Omental fat pad (tissue), 4 donors: Measurements from ENCODE around the gene C1QTNF8. TPM values are rescaled to one million over a fixed set of nuclear protein-coding genes. Genes with fewer than 3 reads are reported as not detected.

Experiments
- ATAC-seq: fragments of 150-250 bp; one replicate; pipeline ENCODE4 v1.9.1; 2016; ENCODE audit warnings: mild to moderate bottlenecking, moderate library complexity; ENCODE audit not compliant: low FRiP score
- DNase-seq: peaks from one replicate; pipeline ENCODE4 v3.0.0-alpha.2; 2019; ENCODE audit warnings: low spot score
- CTCF ChIP-seq, 3 donors: fragments of 450-650 bp; IDR thresholded peaks; one replicate each; pipeline ENCODE4 v1.5.1; 2016 to 2017; ENCODE audit warnings: antibody characterized with exemption in 3 of 3, mild to moderate bottlenecking in 3 of 3, moderate library complexity in 2 of 3
- total RNA-seq, 4 donors: library from RNA; depleted of rRNA; stranded (reverse); fragments of >200 nt; gene quantifications; one replicate each; pipeline ENCODE4 v1.1.0, GENCODE V29; 2016

C1QTNF8 gene
- not detected for total RNA-seq

- ATAC-seq (no peak), DNase-seq (no peak)
- TF ChIP-seq CTCF (IDR thresholded peaks at IDR 0.05): no peak
These were observed at the start of gene C1QTNF8 for GRCh38 chr16:1096169-1097082. Gene C1QTNF8, minus strand, starts transcription at chr16:1096244. Its CDS starts 1,322 bp downstream, at chr16:1094922.

GRCh38 chr16:1145383-1146100 lies 49.5 kb upstream of the C1QTNF8 start:
- DNase-seq (no peak), ATAC-seq (no peak)
- no peak for TF ChIP-seq CTCF (IDR thresholded peaks at IDR 0.05)

- no peak for ATAC-seq
- DNase-seq: no peak
- no peak for TF ChIP-seq CTCF (IDR thresholded peaks at IDR 0.05)
These were observed 48.7 kb upstream of the C1QTNF8 start for GRCh38 chr16:1144476-1145382.

GRCh38 chr16:1143761-1144450 lies 47.9 kb upstream of the C1QTNF8 start:
- ATAC-seq: no peak
- no peak for TF ChIP-seq CTCF (IDR thresholded peaks at IDR 0.05)
- no peak for DNase-seq

GRCh38 chr16:1142911-1143310 lies 46.9 kb upstream of the C1QTNF8 start:
- TF ChIP-seq CTCF (IDR thresholded peaks at IDR 0.05): no peak
- ATAC-seq (no peak), DNase-seq (no peak)

GRCh38 chr16:1141716-1142115 lies 45.7 kb upstream of the C1QTNF8 start:
- ATAC-seq (no peak), DNase-seq (no peak)
- TF ChIP-seq CTCF (IDR thresholded peaks at IDR 0.05): no peak
